ENCODE data around the gene TNFRSF19. TPM values are rescaled to one million over a fixed set of nuclear protein-coding genes. Genes with fewer than 3 reads are reported as not detected.

TNFRSF19 gene
- total RNA-seq, 1 experiment from 2014 or later = 0.24 TPM

GRCh38 chr13:23645851-23646250 is 75.6 kb downstream of the TNFRSF19 start:
- H3K4me2 ChIP-seq = no peak overlapping the region
- no peaks in the 10 kb centered on the region for H3K36me3 ChIP-seq (ENCODE audit: low read depth)
- H3K9me3 ChIP-seq (ENCODE audit: insufficient read depth, low read depth) = no peaks in the 10 kb centered on the region
- H2AFZ ChIP-seq = no peak overlapping the region
- H3K4me3 ChIP-seq = no peak overlapping the region
- H4K20me1 ChIP-seq (ENCODE audit: insufficient read depth) = no peaks in the 10 kb centered on the region
- no peaks in the 10 kb centered on the region for H3K4me1 ChIP-seq (replicated peaks; ENCODE audit: insufficient read depth)
- intact Hi-C loops (cut with micrococcal nuclease; ENCODE audit: unreplicated experiment) = no loop called here
- H3F3A ChIP-seq (ENCODE audit: insufficient read depth, low read depth) = no peaks in the 10 kb centered on the region
- no TSS peak for BruUV-seq (replicated peaks)
- no peak for TF ChIP-seq CTCF (conservative IDR thresholded peaks at IDR 0.05)
- no peak for TF ChIP-seq EZH2 (IDR thresholded peaks at IDR 0.05; ENCODE audit: low read depth)
- H3K79me2 ChIP-seq (ENCODE audit: low read depth) = no peaks in the 10 kb centered on the region; the same call in 1 of the 2 replicates
- H3K9me2 ChIP-seq (ENCODE audit: insufficient read depth) = no peaks in the 10 kb centered on the region
- ChIA-PET POLR2A (ENCODE audit: unreplicated experiment) (no interaction called here), CTCF (no interaction called here)
- H3K27me3 ChIP-seq (ENCODE audit: insufficient read depth, low read depth) = no peaks in the 10 kb centered on the region
- no peak for DNase-seq
- no peak overlapping the region for H3K27ac ChIP-seq

- H3K4me1 ChIP-seq (replicated peaks; ENCODE audit: insufficient read depth) = no peaks in the 10 kb centered on the region
- BruUV-seq (replicated peaks) = no TSS peak
- H3K9me2 ChIP-seq (ENCODE audit: insufficient read depth) = no peaks in the 10 kb centered on the region
- ChIA-PET POLR2A (ENCODE audit: unreplicated experiment) (interaction anchor here (0.7 kb wide), 1 partner anchor 30 kb away, joined by 6 read pairs; no protein-coding TSS in a partner anchor), CTCF (no interaction called here)
- intact Hi-C loops (cut with micrococcal nuclease; ENCODE audit: unreplicated experiment) = no loop called here
- DNase-seq = no peak
- no peaks in the 10 kb centered on the region for H3K36me3 ChIP-seq (ENCODE audit: low read depth)
- no peak overlapping the region for H2AFZ ChIP-seq
- no peak overlapping the region for H3K27ac ChIP-seq
- TF ChIP-seq CTCF (conservative IDR thresholded peaks at IDR 0.05) (no peak), EZH2 (IDR thresholded peaks at IDR 0.05; ENCODE audit: low read depth) (no peak)
- H3K27me3 ChIP-seq (ENCODE audit: insufficient read depth, low read depth) = no peaks in the 10 kb centered on the region
- H4K20me1 ChIP-seq (ENCODE audit: insufficient read depth) = no peaks in the 10 kb centered on the region
- H3K4me3 ChIP-seq = no peak overlapping the region
- H3K79me2 ChIP-seq (ENCODE audit: low read depth) = no peaks in the 10 kb centered on the region; the same call in 1 of the 2 replicates
- no peaks in the 10 kb centered on the region for H3F3A ChIP-seq (ENCODE audit: insufficient read depth, low read depth)
- H3K9me3 ChIP-seq (ENCODE audit: insufficient read depth, low read depth) = no peaks in the 10 kb centered on the region
- no peak overlapping the region for H3K4me2 ChIP-seq
Observed at GRCh38 chr13:23651439-23651838, 81.2 kb downstream of the TNFRSF19 start.

- no peak for TF ChIP-seq EZH2 (IDR thresholded peaks at IDR 0.05; ENCODE audit: low read depth)
- no peak for TF ChIP-seq CTCF (conservative IDR thresholded peaks at IDR 0.05)
- DNase-seq = no peak
- Histone ChIP-seq H4K20me1 (ENCODE audit: insufficient read depth) (no peaks in the 10 kb centered on the region), H3K27me3 (ENCODE audit: insufficient read depth, low read depth) (no peaks in the 10 kb centered on the region), H3K9me3 (ENCODE audit: insufficient read depth, low read depth) (no peaks in the 10 kb centered on the region), H3F3A (ENCODE audit: insufficient read depth, low read depth) (no peaks in the 10 kb centered on the region), H3K4me1 (replicated peaks; ENCODE audit: insufficient read depth) (no peaks in the 10 kb centered on the region), H2AFZ (no peak overlapping the region), H3K9me2 (ENCODE audit: insufficient read depth) (no peaks in the 10 kb centered on the region), H3K27ac (no peak overlapping the region), H3K36me3 (ENCODE audit: low read depth) (no peaks in the 10 kb centered on the region), H3K4me3 (no peak overlapping the region), H3K4me2 (no peak overlapping the region), H3K79me2 (ENCODE audit: low read depth) (no peaks in the 10 kb centered on the region; the same call in 1 of the 2 replicates)
- POLR2A ChIA-PET (ENCODE audit: unreplicated experiment) = interaction anchor here (0.7 kb wide), 1 partner anchor 29 kb away, joined by 6 read pairs; no protein-coding TSS in a partner anchor
- CTCF ChIA-PET = no interaction called here
- no TSS peak for BruUV-seq (replicated peaks)
- intact Hi-C loops (cut with micrococcal nuclease; ENCODE audit: unreplicated experiment) = no loop called here
Observed at GRCh38 chr13:23651887-23652286, 81.7 kb downstream of the TNFRSF19 start.

Measured in PC-9 (cell line).